ENCODE data around the gene DOP1B. TPM values are rescaled to one million over a fixed set of nuclear protein-coding genes. Genes with fewer than 3 reads are reported as not detected.
"Not testable (repeated sequence)": the region's sequence is repeated elsewhere in the genome, so short reads cannot be mapped to it uniquely, and the experiment has no call there.

Gene DOP1B
- total RNA-seq, 4 donors from 2014 or later: 40.4 to 97.6 (median 69.8) TPM

- no peak for DNase-seq
- TF ChIP-seq POLR2A (IDR thresholded peaks at IDR 0.05): no peak
- TF ChIP-seq CTCF (IDR thresholded peaks at IDR 0.05): no peak
- no peaks in the 10 kb centered on the region for H3K27me3 ChIP-seq
- no peaks in the 10 kb centered on the region for H3K9me3 ChIP-seq
- peaks cover 0 to 12% (median 0%) of the 10 kb centered on the region in 4 donors for H3K4me1 ChIP-seq
- no peak overlapping the region for H3K4me3 ChIP-seq
- H3K27ac ChIP-seq: no peak overlapping the region
- no peaks in the 10 kb centered on the region for H3K36me3 ChIP-seq
Observed at GRCh38 chr21:36193200-36193599, 36.6 kb downstream of the DOP1B start.

GRCh38 chr21:36194024-36194423 is 37.4 kb downstream of the DOP1B start:
- H3K36me3 ChIP-seq: no peaks in the 10 kb centered on the region
- no peaks in the 10 kb centered on the region for H3K9me3 ChIP-seq
- no peak for DNase-seq
- no peaks in the 10 kb centered on the region for H3K27me3 ChIP-seq
- peaks cover 0 to 12% (median 2%) of the 10 kb centered on the region in 4 donors for H3K4me1 ChIP-seq
- no peak overlapping the region for H3K4me3 ChIP-seq
- TF ChIP-seq POLR2A (IDR thresholded peaks at IDR 0.05): no peak
- no peak for TF ChIP-seq CTCF (IDR thresholded peaks at IDR 0.05)
- H3K27ac ChIP-seq: no peak overlapping the region

GRCh38 chr21:36195613-36196012 is 39.0 kb downstream of the DOP1B start:
- Histone ChIP-seq H3K9me3 (no peaks in the 10 kb centered on the region), H3K4me3 (no peak overlapping the region), H3K27me3 (no peaks in the 10 kb centered on the region), H3K27ac (no peak overlapping the region), H3K36me3 (peaks cover 0 to 6% (median 0%) of the 10 kb centered on the region in 3 donors), H3K4me1 (peaks cover 0 to 10% (median 2%) of the 10 kb centered on the region in 4 donors)
- no peak for TF ChIP-seq POLR2A (IDR thresholded peaks at IDR 0.05)
- TF ChIP-seq CTCF (IDR thresholded peaks at IDR 0.05): no peak
- DNase-seq: no peak

- no peaks in the 10 kb centered on the region for H3K9me3 ChIP-seq
- H3K27me3 ChIP-seq: no peaks in the 10 kb centered on the region
- H3K4me1 ChIP-seq: peaks cover 0 to 21% (median 2%) of the 10 kb centered on the region in 4 donors
- peaks cover 0 to 6% (median 0%) of the 10 kb centered on the region in 3 donors for H3K36me3 ChIP-seq
- H3K27ac ChIP-seq: peak overlapping the region in 1 of 4 donors; percentile 15
- no peak overlapping the region for H3K4me3 ChIP-seq
- no peak for TF ChIP-seq POLR2A (IDR thresholded peaks at IDR 0.05)
- TF ChIP-seq CTCF (IDR thresholded peaks at IDR 0.05): no peak
- no peak for DNase-seq
Observed at GRCh38 chr21:36199021-36199420, 42.4 kb downstream of the DOP1B start.

GRCh38 chr21:36199575-36199974 is 43.0 kb downstream of the DOP1B start:
- not testable (repeated sequence) for H3K9me3 ChIP-seq, DNase-seq, H3K36me3 ChIP-seq, H3K27me3 ChIP-seq, H3K4me3 ChIP-seq
- peak overlapping the region in 1 of 4 donors; percentile 72 for H3K27ac ChIP-seq
- H3K4me1 ChIP-seq: peaks cover 0 to 21% (median 2%) of the 10 kb centered on the region in 4 donors

GRCh38 chr21:36200081-36200561 is 43.5 kb downstream of the DOP1B start:
- no peak for DNase-seq
- H3K27ac ChIP-seq: peak overlapping the region in 1 of 4 donors; percentile 72
- H3K4me1 ChIP-seq: peaks cover 0 to 21% (median 2%) of the 10 kb centered on the region in 4 donors
- no peaks in the 10 kb centered on the region for H3K9me3 ChIP-seq
- no peaks in the 10 kb centered on the region for H3K27me3 ChIP-seq
- TF ChIP-seq POLR2A (IDR thresholded peaks at IDR 0.05) (no peak), CTCF (IDR thresholded peaks at IDR 0.05) (no peak)
- peaks cover 0 to 6% (median 0%) of the 10 kb centered on the region in 3 donors for H3K36me3 ChIP-seq
- no peak overlapping the region for H3K4me3 ChIP-seq

Data from Peyer's patch (tissue), 4 donors.